Trophoblast cell (in vitro differentiated cells and primary cell): ENCODE results near the gene NPR3.
A peak's percentile ranks its signal among the peaks of the same experiment; 100 is the strongest.

Source experiments
- DNase-seq, 2 donors: peaks; one replicate each; pipeline ENCODE4 v3.0.0-alpha.2; 2016
- H2AFZ ChIP-seq: 2 replicates; pipeline ENCODE4 v1.6.1; 2013; ENCODE audit warnings: low read length, moderate library complexity, mild to moderate bottlenecking; ENCODE audit not compliant: insufficient read depth, poor library complexity
- H2AK5ac ChIP-seq: 2 replicates; pipeline ENCODE4 v1.6.1; 2013; ENCODE audit warnings: mild to moderate bottlenecking, low read length
- H2BK120ac ChIP-seq: 2 replicates; pipeline ENCODE4 v1.6.1; 2013; ENCODE audit warnings: low read length, mild to moderate bottlenecking, moderate library complexity; ENCODE audit not compliant: insufficient read depth, poor library complexity
- H2BK12ac ChIP-seq: 2 replicates; pipeline ENCODE4 v1.6.1; 2013; ENCODE audit warnings: mild to moderate bottlenecking, low read length, moderate library complexity
- H2BK5ac ChIP-seq: 2 replicates; pipeline ENCODE4 v1.6.1; 2013; ENCODE audit warnings: low read length, low read depth, moderate library complexity, mild to moderate bottlenecking; ENCODE audit not compliant: poor library complexity
- H3K14ac ChIP-seq: 2 replicates; pipeline ENCODE4 v1.6.1; 2013; ENCODE audit warnings: mild to moderate bottlenecking, low read length
- H3K18ac ChIP-seq: 2 replicates; pipeline ENCODE4 v1.6.1; 2013; ENCODE audit warnings: mild to moderate bottlenecking, low read length
- H3K23ac ChIP-seq: 2 replicates; pipeline ENCODE4 v1.6.1; 2013; ENCODE audit warnings: low read length
- H3K27ac ChIP-seq: 2 replicates; pipeline ENCODE4 v1.5.1; 2013; ENCODE audit warnings: low read depth, mild to moderate bottlenecking, inconsistent platforms, low read length, moderate library complexity
- H3K27me3 ChIP-seq: 2 replicates; pipeline ENCODE4 v1.6.1; 2013; ENCODE audit warnings: inconsistent platforms, mild to moderate bottlenecking, low read length, moderate library complexity; ENCODE audit not compliant: insufficient read depth
- H3K36me3 ChIP-seq, 2 experiments: 1 replicate in 1 of 2; 2 replicates in 1 of 2; pipeline ENCODE4 v1.6.1; 2013; ENCODE audit warnings: low read length in 2 of 2, mild to moderate bottlenecking in 2 of 2, moderate library complexity in 1 of 2; ENCODE audit not compliant: insufficient read depth in 2 of 2, control insufficient read depth in 1 of 2
- H3K4ac ChIP-seq: 2 replicates; pipeline ENCODE4 v1.6.1; 2013; ENCODE audit warnings: low read depth, mild to moderate bottlenecking, low read length, moderate library complexity
- H3K4me1 ChIP-seq, 2 experiments: 1 replicate in 1 of 2; 2 replicates in 1 of 2; pipeline ENCODE4 v1.6.1; 2013; ENCODE audit warnings: low read length in 2 of 2, mild to moderate bottlenecking in 2 of 2, moderate library complexity in 1 of 2; ENCODE audit not compliant: insufficient read depth in 2 of 2, control insufficient read depth in 1 of 2
- H3K4me2 ChIP-seq: 2 replicates; pipeline ENCODE4 v1.6.1; 2013; ENCODE audit warnings: inconsistent platforms, mild to moderate bottlenecking, low read length, moderate library complexity
- H3K4me3 ChIP-seq: 2 replicates; pipeline ENCODE4 v1.5.1; 2013; ENCODE audit warnings: mild to moderate bottlenecking, low read depth, low read length, inconsistent platforms
- H3K79me1 ChIP-seq: one replicate; pipeline ENCODE4 v1.6.1; 2013; ENCODE audit warnings: low read length
- H3K79me2 ChIP-seq: 2 replicates; pipeline ENCODE4 v1.6.1; 2013; ENCODE audit warnings: low read length, mild to moderate bottlenecking; ENCODE audit not compliant: control insufficient read depth, insufficient read depth, poor library complexity
- H3K9ac ChIP-seq: 2 replicates; pipeline ENCODE4 v1.6.1; 2013; ENCODE audit warnings: mild to moderate bottlenecking, low read length
- H3K9me3 ChIP-seq: 2 replicates; pipeline ENCODE4 v1.6.1; 2013; ENCODE audit warnings: low read depth, mild to moderate bottlenecking, control low read depth, inconsistent platforms, low read length; ENCODE audit not compliant: insufficient read depth
- H4K12ac ChIP-seq: 2 replicates; pipeline ENCODE4 v1.6.1; 2013; ENCODE audit warnings: low read depth, mild to moderate bottlenecking, low read length, moderate library complexity
- H4K8ac ChIP-seq: 2 replicates; pipeline ENCODE4 v1.6.1; 2013; ENCODE audit warnings: low read depth, mild to moderate bottlenecking, low read length, moderate library complexity
- H4K91ac ChIP-seq: one replicate; pipeline ENCODE4 v1.6.1; 2013; ENCODE audit warnings: low read depth, mild to moderate bottlenecking, low read length, moderate library complexity
- WGBS: extraction: QIAGEN DNeasy Blood & Tissue Kit; methylation state at CpG from one replicate; pipeline ENCODE4 v1.1.7; 2013; ENCODE audit warnings: missing lambda C conversion rate; ENCODE audit not compliant: insufficient read length, insufficient coverage; ENCODE audit errors: extremely low coverage; 5-methylcytosine and 5-hydroxymethylcytosine counted together

The NPR3 gene

GRCh38 chr5:32760091-32760509 lies 49.0 kb downstream of the NPR3 start:
- Histone ChIP-seq H3K18ac (no peak overlapping the region), H3K9me3 (no peaks in the 10 kb centered on the region), H2AFZ (no peak overlapping the region), H2BK5ac (no peak overlapping the region), H3K27me3 (no peaks in the 10 kb centered on the region), H3K4ac (no peak overlapping the region), H2BK120ac (no peak overlapping the region), H2BK12ac (no peak overlapping the region), H3K79me1 (no peaks in the 10 kb centered on the region), H3K14ac (no peak overlapping the region), H3K4me1 (no peaks in the 10 kb centered on the region), H2AK5ac (no peak overlapping the region), H3K23ac (no peak overlapping the region), H4K12ac (no peak overlapping the region), H3K9ac (no peak overlapping the region), H3K79me2 (no peaks in the 10 kb centered on the region), H4K91ac (no peak overlapping the region), H4K8ac (no peak overlapping the region), H3K36me3 (no peaks in the 10 kb centered on the region), H3K4me3 (no peak overlapping the region), H3K4me2 (no peak overlapping the region), H3K27ac (no peak overlapping the region)
- WGBS = no CpG with 5 or more reads among the region's 4 CpGs
- peak in 1 of 2 donors; percentile 39 for DNase-seq

- H3K23ac ChIP-seq = no peak overlapping the region
- no peak overlapping the region for H3K4me2 ChIP-seq
- no peak overlapping the region for H3K9ac ChIP-seq
- H3K36me3 ChIP-seq = no peaks in the 10 kb centered on the region
- no peak overlapping the region for H3K18ac ChIP-seq
- H4K12ac ChIP-seq = no peak overlapping the region
- H3K79me1 ChIP-seq = no peaks in the 10 kb centered on the region
- no CpG with 5 or more reads among the region's 4 CpGs for WGBS
- H2BK12ac ChIP-seq = no peak overlapping the region
- H4K8ac ChIP-seq = no peak overlapping the region
- no peaks in the 10 kb centered on the region for H3K79me2 ChIP-seq
- H2BK120ac ChIP-seq = no peak overlapping the region
- H3K4me3 ChIP-seq = no peak overlapping the region
- no peak for DNase-seq
- H3K27ac ChIP-seq = no peak overlapping the region
- no peaks in the 10 kb centered on the region for H3K27me3 ChIP-seq
- H2BK5ac ChIP-seq = no peak overlapping the region
- H3K9me3 ChIP-seq = peaks cover 1% of the 10 kb centered on the region
- peaks cover 2% of the 10 kb centered on the region in 2 experiments for H3K4me1 ChIP-seq
- H3K4ac ChIP-seq = no peak overlapping the region
- H2AK5ac ChIP-seq = no peak overlapping the region
- no peak overlapping the region for H3K14ac ChIP-seq
- H2AFZ ChIP-seq = no peak overlapping the region
- H4K91ac ChIP-seq = no peak overlapping the region
These were observed 54.1 kb downstream of the NPR3 start for GRCh38 chr5:32765266-32765665.

- H3K4ac ChIP-seq = no peak overlapping the region
- no peak overlapping the region for H3K4me2 ChIP-seq
- peak; percentile 42 to 60 for DNase-seq
- no peak overlapping the region for H4K8ac ChIP-seq
- H2BK120ac ChIP-seq = no peak overlapping the region
- no peak overlapping the region for H3K9ac ChIP-seq
- H3K27ac ChIP-seq = no peak overlapping the region
- H3K36me3 ChIP-seq = no peaks in the 10 kb centered on the region
- H4K91ac ChIP-seq = no peak overlapping the region
- WGBS = no CpG with 5 or more reads among the region's 8 CpGs
- no peaks in the 10 kb centered on the region for H3K27me3 ChIP-seq
- H3K14ac ChIP-seq = no peak overlapping the region
- H3K4me1 ChIP-seq = peaks cover 2% of the 10 kb centered on the region in 2 experiments
- no peak overlapping the region for H3K4me3 ChIP-seq
- no peak overlapping the region for H4K12ac ChIP-seq
- H3K79me2 ChIP-seq = no peaks in the 10 kb centered on the region
- H3K18ac ChIP-seq = no peak overlapping the region
- H3K79me1 ChIP-seq = no peaks in the 10 kb centered on the region
- H2AK5ac ChIP-seq = no peak overlapping the region
- H3K9me3 ChIP-seq = peaks cover 1% of the 10 kb centered on the region
- H2AFZ ChIP-seq = no peak overlapping the region
- H2BK5ac ChIP-seq = no peak overlapping the region
- no peak overlapping the region for H2BK12ac ChIP-seq
- H3K23ac ChIP-seq = no peak overlapping the region
These were observed 56.9 kb downstream of the NPR3 start for GRCh38 chr5:32767948-32768467.

GRCh38 chr5:32769711-32770110 lies 58.6 kb downstream of the NPR3 start:
- WGBS = no CpG with 5 or more reads among the region's 8 CpGs
- H2BK120ac ChIP-seq = no peak overlapping the region
- no peak for DNase-seq
- H3K27ac ChIP-seq = no peak overlapping the region
- no peaks in the 10 kb centered on the region for H3K79me2 ChIP-seq
- H2BK12ac ChIP-seq = no peak overlapping the region
- no peak overlapping the region for H3K4ac ChIP-seq
- H4K91ac ChIP-seq = no peak overlapping the region
- H3K9me3 ChIP-seq = peaks cover 1% of the 10 kb centered on the region
- no peak overlapping the region for H3K23ac ChIP-seq
- no peak overlapping the region for H3K4me2 ChIP-seq
- H3K27me3 ChIP-seq = no peaks in the 10 kb centered on the region
- no peak overlapping the region for H4K12ac ChIP-seq
- no peak overlapping the region for H3K18ac ChIP-seq
- no peaks in the 10 kb centered on the region for H3K36me3 ChIP-seq
- H3K4me1 ChIP-seq = peaks cover 2% of the 10 kb centered on the region in 2 experiments
- no peak overlapping the region for H2AFZ ChIP-seq
- no peak overlapping the region for H3K4me3 ChIP-seq
- H3K79me1 ChIP-seq = no peaks in the 10 kb centered on the region
- H3K9ac ChIP-seq = no peak overlapping the region
- H2BK5ac ChIP-seq = no peak overlapping the region
- no peak overlapping the region for H4K8ac ChIP-seq
- no peak overlapping the region for H2AK5ac ChIP-seq
- H3K14ac ChIP-seq = no peak overlapping the region
